Measurements from ENCODE around the gene OTOGL.

GRCh38 chr12:80195074-80195726 is 95.9 kb downstream of the OTOGL start:
- TF ChIP-seq CTCF (conservative IDR thresholded peaks at IDR 0.05): peak; percentile 69
- no peak for TF ChIP-seq EZH2 (IDR thresholded peaks at IDR 0.05; ENCODE audit: low read depth)
